SHP77 treated with DMSO at 0.1 percent for 48 hours (cell line): ENCODE measurements around the gene UQCR11.

ENCODE experiments used
- DNase-seq: peaks from one replicate; lab custom pipeline; 2025; lab: John Stamatoyannopoulos, UW

UQCR11 gene

DNA sequence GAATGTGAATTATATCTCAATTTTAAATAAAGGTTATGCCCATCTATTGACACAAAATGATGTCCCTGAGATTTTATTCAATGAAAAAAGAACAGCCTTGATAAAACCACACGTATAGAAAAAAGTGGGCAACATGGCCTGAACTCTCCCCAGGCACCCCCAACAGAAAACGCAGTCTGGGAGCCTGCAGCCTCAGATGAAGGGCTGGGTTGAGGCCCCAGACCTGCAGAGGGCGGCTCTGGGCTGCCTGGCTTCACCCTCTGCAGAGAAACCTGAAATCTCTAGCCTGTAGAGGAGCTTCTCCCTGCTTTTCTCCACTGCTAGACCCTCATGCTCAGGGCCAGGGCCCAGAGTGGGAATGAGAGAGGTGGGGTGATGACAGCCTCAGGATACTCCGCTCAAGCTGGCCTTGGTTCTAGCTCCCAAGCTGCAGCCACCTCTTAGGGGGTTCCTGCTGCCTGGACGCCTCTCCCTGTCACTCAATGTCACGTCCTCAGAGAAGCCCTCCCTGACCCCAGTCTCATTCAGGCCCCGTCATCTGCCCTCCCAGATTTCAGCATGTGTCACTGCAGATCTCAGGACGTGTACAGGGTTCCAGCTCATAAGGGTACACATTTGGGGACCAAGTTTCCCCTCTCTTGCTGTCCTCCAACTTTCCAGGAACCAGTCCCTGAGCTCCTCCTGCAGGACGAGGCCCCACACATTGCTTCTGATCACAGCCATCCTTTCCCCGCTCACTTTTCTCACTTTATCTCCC lies 14.4 kb downstream of the UQCR11 start:
- no peak for DNase-seq

DNA sequence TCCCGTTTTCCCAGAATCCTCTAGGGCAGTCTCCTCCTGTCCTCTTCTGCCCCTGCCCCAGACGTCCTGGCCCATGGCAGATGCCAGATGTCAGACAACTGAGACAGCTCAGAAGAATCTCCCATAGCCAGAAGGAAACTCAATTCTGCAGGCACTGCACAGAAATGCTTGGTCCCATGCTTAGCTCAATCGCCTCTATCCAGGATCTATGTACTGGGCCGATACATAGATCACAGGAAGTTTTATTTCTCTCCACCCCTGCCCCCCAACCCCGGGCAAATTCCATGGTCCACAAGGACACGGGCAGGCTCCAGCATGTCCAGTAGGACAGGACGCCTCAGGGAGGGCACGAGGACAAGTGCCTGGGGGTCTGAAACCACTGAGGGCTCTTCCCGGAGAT lies 17.4 kb downstream of the UQCR11 start:
- no peak for DNase-seq

DNA sequence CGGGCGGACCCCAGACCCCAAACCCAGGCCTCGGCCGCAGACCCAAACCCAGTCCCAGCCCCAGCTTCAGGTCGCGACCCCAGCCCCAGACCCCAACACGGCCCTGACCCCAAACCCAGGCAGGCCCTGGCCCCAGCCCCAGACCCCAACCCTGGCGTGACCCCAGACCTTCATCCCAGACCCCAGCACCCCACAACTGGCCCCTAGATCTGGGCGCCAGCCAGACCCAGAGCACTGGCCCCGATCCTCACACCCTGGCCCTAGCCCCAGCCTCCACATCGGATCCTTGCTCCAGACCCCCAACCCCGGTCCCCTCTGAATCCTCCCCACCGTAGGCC lies 20.1 kb downstream of the UQCR11 start:
- no peak for DNase-seq

DNA sequence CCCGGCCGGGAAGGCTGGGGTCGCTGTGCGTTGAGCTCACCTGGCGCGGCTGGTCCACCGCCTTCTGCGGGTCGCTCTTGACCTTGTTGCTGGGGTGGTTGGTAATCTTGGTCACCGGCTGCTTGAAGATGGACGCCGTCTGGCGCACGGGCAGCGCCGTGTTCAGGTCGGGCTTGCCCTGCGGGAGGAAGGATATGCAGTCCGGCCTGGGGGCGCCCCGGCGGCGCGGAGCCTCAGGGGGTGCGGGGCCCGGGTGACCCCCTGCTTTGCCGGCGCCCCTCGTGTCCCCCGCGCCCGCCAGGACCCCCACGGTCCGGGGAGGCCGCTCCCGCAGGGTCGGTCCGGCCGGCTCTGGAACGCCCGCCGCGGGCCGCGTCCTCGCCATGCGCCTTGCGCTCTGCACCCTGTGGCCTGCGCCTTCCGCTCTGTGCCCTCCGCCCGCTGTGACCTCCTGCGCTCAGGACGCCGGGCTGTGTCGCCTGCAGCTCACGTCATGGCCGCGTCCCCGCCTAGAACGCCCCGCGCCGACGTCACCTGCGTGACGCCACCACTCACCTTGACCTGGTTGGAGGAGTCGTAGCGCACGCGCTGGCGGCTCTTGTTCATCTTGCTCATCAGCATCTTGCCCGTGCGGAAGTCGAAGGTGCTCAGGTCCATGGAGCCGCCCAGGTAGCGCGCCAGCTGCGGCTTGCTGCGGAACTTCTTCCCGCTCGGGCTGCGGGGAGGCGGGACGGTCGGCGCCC lies 20.6 kb downstream of the UQCR11 start:
- no peak for DNase-seq

DNA sequence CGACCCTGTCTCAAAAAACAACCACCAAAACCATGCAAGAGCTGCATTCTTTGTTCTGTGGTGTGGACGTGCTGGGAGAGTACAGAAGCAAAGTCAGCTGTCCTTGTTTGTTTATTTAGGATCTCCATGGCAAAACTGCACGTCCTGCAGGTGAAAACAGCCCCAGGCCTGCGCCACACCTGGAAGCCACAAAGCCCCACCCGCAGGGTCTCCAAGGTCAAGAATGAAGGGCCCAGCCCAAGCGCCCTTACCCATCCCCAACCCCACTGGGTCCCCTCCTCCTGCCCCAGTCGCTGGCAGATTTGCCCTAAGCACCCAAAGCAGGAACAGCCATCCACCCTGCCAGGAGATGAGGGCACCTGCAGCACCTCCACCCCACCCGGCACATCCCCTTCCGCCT lies 23.1 kb downstream of the UQCR11 start:
- no peak for DNase-seq

DNA sequence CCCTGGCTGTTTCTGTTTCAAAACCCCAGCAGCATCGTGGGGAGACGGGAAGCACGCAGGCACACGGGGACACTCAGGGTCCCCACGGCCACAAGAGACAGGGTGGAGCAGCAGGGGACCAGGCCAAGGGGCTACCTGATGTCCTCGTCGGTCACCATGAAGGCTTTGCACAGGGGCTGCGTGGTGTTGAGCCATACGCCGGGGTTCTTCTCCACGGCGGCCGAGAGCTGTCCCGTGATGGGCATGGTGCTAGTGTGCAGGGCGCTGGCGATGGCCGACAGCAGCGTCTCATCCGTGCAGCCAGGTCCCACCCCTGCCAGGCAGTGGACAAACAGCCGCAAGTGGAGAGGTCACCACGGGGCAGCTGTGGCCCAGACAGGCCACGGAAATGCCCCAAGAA lies 24.3 kb downstream of the UQCR11 start:
- DNase-seq, result no peak

DNA sequence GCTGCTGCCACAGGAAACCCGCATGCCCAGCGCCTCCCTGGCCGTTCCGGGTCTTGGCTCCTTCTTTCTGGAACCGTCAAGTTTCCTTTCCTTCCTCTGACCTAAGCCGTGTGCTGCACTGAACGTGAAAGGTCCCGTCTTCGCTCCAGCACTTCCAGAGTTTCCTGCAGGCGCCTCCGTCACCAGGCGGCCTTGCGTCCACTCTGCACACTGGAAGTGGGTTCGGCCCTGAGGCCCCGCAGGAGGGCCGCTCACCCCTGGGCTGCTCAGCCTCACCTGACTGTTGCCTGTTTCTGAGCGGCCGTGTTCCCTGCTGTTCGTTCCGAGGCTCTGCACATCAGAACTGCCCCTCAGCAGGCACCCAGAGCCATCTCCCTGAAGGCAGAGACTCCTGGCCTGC lies 24.9 kb downstream of the UQCR11 start:
- no peak for DNase-seq

DNA sequence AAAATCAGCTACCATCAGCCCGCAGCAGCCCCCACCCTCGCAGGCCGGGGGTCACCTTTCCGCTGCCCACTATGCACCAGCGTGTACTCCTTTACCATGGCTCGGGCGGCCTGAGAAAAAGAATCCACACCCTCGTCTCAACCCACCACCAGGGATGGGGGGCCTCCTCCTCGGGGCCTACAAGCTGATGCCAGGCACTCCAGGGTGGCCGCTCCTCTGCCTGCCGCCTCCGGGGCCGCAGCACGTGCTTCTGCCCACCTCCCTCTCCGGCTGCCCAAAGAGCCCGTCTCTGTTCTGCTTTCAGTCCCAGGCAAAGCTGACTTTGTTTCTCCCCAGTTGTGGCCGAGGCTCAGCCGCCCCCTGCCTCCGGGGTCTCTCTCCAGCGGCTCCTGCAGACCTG lies 26.0 kb downstream of the UQCR11 start:
- DNase-seq, result no peak

DNA sequence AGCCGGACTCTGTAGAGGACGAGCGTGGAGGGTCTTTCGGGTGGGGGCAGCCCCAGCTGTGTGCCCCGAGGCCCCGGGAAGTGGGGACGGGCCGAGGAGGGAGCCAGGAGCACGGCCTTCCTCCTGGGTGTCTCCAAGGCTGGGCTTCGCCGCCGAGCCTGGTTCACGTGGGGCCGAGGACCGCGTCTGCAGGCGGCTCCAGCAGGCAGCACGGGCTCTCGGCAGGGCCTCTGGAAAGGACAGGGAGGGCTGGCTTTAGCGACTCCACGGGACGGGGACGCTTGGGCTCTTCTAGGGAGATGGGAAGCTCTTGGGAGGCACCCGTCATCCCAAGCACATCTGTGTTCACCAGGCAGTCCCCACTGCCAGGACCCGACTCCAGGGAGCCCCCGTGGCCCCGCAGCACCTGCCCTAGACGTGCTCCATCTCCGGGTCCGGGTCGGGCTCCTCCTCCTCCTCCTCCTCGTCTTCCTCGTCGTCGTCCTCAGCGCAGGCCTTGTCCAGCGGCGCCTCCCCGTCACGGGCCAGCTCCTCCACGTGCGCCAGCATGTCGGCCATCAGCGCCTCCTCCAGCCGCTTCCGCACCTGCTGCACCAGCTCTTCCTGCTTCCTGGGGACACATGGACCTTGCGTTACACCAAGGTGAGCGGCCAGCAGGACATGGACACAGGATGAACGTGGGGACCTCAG lies 27.2 kb downstream of the UQCR11 start:
- DNase-seq, result no peak

DNA sequence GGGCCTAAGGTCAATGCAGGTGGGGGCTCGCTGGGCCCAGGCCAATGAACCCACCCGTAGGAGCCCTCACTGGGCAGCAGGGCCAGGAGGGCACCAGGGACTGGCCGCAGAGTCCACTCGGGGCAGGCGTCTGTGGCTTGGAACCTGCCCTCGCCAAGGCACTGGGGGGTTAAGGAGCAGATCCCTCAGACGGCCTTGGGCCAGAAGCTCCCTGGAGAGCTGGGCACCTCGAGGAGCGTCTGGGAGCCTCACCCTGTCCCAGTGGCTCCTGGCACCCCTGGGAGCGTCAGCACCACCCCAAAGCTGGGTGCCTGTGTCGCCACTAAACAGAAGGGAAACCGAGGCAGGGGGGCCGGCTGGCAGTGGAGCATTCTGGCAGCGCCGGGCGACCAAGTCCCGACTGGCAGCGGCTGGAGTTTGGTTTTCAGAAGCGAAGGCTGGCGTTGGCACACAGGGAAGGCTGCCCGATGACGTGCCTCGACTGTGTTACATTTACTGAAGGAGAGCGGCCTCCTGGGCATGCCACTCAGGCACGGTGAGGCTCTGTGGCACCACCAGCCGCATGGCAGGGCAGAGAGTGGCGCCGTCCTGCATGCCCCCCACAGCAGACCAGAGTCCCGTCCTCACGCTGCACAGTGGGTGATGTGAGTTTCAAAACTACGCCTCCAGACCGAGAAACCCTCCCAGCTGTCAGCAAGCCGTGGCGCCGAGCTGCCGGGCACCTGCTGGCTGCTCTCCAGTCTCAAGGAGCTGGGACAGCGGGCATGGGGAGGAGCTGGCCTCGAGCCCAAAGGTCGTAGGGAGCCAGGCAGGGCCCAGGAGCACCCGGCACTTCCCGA lies 28.0 kb downstream of the UQCR11 start:
- DNase-seq, result no peak

DNA sequence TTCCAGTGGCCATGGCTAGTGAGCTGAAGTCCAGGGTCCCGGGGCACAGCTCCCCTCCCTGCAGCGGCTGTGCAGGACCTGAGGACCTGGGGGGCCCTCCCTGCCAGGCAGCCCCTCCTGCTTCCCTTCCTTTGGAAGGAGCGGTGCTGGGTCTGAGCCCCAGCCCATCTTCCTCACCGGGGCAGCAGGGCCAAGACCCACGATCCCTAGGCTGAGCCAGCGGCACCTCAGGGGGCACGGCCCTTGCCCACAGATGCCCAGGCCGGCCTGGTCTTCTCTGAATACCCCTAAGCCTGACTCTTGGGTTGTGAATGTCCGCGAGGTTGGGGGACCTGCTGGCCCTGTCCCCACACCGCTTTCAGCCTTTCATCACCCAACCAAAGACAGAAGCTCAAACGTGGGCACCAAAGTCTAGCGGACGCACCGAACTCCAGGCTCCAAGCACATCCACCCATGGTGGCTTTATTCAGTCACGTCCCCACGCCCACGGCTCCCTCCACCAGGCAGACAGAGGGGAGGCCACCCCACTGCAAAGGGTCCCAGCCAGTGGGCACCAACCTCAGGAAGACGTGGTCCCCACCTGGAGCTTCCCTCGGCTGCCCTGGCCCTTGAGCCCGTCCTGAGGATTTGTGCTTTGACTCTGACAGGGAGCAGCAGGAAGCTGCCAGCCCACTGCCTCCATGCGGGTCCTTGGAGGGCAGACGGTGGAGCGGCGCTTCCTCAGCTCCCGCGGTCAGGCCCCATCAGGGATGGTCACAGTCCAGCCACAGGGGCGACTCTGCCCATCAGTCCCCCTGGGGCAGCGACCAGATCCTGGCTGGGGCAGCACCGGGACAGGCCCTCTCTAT lies 28.8 kb downstream of the UQCR11 start:
- no peak for DNase-seq

DNA sequence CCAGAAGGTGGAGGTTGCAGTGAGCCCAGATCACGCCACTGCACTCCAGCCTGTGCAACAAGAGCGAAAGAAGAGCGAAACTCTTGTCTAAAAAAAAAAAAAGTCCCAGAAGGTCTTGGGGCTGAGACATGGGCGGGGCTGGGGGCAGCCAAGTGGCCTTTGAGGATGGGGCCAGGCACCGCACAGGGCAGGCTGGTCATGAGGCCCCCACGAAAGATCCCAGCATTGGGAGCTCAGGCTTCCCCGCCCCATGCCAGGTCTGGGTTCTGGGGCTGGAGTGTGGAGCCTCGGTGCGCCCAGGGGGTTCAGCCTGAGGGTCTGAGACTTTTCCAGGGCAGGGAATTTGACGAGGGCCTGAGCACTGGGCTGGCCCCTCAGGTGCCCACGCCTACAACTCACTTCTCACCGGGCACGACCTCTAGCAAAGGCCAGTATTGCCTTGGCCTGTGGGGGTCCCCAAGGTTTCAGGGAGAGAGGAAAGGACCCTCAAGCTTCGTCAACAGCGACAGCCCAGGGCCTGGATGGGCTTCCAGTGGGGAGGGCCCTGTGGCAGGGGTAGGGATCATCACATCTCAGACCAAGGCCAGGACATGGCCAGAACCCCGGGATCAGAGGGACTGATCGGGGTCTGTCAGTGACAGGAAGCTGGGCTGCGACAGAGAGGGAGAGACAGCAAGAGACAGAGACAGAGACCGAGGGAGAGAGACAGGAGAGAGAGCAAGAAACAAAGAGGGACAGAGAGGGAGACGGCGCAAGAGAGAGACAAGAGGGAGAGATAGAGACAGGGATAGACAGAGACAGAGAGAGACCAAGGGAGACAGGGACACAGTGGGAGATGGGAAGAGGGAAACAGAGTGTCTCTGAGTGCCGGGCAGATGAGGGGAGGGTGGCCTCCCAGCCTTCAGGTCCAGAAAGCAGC lies 29.7 kb downstream of the UQCR11 start:
- DNase-seq, result no peak

DNA sequence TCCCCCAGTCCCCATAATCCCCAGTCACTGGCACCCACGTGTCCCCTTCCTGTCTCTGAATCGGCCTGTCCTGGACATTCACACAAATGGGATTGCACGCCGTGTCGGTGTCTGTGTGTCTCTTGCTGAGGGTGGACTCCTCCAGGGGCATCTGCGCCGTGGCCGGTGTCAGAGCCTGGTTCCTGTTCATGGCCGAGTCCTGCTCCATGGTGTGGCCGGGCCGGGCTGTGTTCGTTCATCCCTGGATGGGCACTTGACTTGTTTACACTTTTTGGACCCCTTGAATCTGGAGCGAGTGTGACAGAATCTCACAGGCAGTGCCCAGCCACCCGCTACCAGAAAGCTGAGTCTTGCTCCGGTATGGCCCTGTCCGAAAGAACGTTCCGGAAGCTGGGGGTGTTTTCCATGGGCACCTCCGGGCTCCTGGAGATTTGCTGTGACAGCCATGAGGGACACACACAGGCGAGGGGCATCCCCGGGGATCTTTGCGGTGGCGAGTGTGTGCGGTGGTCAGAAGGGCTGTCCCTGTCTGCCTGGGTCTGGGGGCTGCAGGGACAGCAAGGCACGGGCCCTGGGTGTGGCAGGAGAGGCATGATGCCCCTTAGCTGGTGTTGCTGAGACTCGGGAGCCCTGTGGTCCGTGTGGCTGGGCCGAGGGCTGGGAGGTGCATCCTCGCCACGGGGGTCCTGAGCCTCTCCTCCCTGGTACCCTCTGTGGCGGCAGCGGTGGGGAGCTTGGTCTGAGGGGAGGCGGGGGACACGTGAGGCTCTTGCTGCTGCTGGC lies 30.7 kb downstream of the UQCR11 start:
- no peak for DNase-seq

DNA sequence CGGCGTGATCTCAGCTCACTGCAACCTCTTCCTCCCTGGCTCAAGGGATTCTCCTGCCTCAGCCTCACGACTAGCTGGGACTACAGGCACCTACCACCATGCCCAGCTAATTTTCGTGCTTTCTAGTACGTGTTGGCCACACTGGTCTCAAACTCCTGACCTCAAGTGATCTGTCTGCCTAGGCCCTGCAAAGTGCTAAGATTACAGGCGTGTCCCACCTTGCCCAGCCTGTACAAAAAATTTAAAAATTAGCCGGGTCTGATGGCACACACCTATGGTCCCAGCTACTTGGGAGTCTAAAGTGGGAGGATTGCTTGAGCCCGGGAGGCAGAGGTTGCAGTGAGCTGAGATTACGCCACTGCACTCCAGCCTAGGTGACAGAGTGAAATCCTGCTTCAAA lies 32.5 kb downstream of the UQCR11 start:
- DNase-seq, result no peak

DNA sequence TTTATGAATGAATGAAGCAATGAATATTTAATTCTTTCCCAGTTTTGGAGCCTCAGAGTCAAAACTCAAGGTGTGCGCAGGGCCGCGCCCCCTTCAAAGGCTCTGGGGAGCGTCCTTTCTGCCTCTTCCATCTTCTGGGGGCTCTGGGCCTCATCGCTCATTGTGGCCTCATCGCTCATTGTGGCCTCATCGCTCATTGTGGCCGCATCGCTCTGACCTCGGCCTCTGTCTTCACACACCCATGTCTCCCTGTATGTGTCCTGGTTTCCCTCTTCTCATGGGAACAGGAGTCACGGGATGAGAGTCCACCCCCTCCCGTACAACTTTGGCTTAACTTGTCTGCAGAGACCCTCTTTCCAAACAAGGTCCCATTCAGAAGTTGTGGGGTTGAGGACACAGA lies 33.9 kb downstream of the UQCR11 start:
- DNase-seq, result no peak

DNA sequence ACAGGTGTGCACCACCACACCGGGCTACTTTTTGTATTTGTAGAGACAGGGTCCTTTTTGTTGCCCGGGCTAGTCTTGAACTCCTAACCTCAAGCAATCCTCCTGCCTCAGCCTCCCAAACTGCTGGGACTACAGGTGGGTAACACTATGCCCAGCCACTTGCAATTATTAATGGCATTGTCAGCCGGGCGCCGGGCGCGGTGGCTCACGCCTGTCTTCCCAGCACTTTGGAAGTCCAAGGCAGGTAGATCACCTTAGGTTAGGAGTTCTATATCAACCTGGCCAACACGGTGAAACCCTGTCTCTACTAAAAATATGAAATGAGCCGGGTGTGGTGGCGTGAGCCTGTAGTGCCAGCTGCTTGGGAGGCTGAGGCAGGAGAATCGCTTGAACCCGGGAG lies 34.4 kb downstream of the UQCR11 start:
- no peak for DNase-seq

DNA sequence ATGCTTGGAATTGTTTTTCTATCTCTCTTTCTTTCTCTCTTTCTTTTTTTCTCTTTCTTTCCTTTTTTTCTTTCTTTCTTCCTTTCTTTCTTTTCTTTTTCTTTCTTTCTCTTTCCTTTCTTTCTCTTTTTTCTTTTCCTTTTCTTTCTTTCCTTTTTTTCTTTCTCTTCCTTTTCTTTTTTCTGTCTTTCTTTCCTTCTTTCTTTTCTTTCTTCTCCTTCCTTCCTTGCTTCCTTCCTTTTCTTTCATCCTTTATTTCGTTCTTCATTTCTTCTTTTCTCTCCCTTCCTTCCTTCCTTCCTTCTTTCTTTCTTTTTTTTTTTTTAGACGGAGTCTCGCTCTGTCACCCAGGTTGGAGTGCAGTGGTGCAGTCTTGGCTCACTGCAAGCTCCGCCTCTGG lies 35.3 kb downstream of the UQCR11 start:
- DNase-seq, result no peak

DNA sequence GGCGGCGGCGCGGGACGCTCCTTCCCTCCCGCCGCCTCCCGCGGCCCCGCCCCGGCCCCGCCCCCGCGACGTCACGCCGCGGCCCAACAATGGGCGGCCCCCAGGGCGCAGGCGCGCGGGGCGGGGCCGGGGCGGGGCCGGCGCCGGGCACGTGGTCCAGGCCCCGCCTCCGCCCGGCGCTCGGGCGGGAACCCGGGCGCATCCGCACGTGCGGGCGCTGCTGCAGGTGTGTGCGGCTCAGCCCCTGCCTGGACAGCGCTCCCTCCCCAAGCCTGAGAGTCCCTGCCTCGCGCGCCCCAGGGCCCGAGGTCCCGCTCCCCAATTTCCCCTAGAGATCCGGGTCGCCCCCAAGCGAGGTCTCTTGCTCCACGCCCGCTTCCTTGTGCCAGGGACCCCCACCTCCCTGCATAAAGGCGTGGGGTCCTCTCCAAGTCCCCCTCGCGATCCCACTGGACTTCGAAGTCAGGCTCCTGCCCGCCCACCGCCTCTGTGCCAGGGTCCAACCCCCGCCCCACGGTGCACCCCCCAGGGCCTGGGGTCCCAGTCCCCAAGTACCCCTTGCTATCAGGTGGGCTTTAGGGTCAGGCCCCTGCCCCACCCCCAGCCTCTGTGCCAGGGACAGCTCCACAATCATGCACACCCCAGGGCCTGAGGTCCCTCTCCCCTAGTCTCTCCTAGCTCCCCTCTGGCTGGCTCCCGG lies 36.8 kb downstream of the UQCR11 start, which contains the start of gene MEX3D:
TSS of gene MEX3D (minus strand) at position 6 of the 700 bp plus-strand sequence. CDS start 267 bp downstream, outside the sequence.
- DNase-seq, result peak; percentile 2

DNA sequence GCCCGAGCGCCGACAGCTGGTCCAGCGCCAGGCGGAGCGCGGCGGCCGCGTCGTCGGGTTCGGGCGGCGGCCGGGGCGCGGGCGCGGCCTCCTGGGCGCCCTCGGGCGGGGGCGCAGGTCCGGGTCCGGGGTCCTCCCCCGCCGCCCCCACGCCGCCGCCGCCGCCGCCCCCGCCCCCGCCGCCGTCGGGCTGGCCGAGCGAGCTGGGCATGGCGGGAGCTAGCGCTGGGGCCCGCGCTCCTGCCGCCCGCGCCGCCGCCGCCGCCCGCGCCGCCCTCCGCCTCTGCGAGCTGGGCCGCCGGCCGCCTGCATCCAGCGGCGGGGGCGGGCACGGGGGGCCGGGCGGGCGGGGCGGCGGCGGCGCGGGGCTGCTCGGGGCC lies 37.4 kb downstream of the UQCR11 start:
- no peak for DNase-seq
